ENCODE measurements around the gene BPTF.
A peak's percentile ranks its signal among the peaks of the same experiment; 100 is the strongest.
"Not testable (repeated sequence)": the region's sequence is repeated elsewhere in the genome, so short reads cannot be mapped to it uniquely, and the experiment has no call there.

The BPTF gene

DNA sequence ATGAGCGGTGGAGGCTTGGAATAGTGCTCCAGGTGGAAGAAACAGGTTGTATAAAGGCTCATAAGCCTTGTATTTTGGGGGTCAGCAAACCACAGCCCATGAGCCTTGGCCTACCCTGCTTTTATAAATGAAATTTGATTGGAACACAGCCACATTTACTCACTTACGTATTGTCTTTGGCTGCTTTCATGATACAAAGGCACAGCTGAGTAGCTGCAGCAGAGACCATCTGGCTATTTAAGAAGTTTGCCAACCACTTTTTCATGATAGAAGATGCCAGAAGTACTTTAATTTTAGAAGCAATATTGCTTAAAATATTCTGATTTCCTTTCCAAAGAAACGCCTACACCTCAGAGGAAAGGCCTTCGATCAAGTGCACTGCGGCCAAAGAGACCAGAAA is 97.2 kb downstream of the BPTF start:
- Histone ChIP-seq H3K4me1 (ENCODE audit: control insufficient read depth, insufficient read depth, low read length) (no peaks in the 10 kb centered on the region), H3K4me3 (ENCODE audit: low read depth, low read length) (no peak overlapping the region), H3K36me3 (ENCODE audit: control insufficient read depth in 2 of 2, insufficient read depth in 1 of 2, low read length in 2 of 2) (peaks cover 69 to 89% of the 10 kb centered on the region in 2 experiments), H3K9me3 (ENCODE audit: control insufficient read depth, insufficient read depth, low read depth, low read length) (no peaks in the 10 kb centered on the region), H3K27ac (ENCODE audit: extremely low read depth, low read depth, low read length) (no peak overlapping the region)
- CTCF ChIA-PET = no interaction called here
- POLR2A ChIA-PET = no interaction called here
- no peak for TF ChIP-seq ZNF521 (tag by site-specific recombination; IDR thresholded peaks at IDR 0.05)
- TF ChIP-seq, protein P1, sequence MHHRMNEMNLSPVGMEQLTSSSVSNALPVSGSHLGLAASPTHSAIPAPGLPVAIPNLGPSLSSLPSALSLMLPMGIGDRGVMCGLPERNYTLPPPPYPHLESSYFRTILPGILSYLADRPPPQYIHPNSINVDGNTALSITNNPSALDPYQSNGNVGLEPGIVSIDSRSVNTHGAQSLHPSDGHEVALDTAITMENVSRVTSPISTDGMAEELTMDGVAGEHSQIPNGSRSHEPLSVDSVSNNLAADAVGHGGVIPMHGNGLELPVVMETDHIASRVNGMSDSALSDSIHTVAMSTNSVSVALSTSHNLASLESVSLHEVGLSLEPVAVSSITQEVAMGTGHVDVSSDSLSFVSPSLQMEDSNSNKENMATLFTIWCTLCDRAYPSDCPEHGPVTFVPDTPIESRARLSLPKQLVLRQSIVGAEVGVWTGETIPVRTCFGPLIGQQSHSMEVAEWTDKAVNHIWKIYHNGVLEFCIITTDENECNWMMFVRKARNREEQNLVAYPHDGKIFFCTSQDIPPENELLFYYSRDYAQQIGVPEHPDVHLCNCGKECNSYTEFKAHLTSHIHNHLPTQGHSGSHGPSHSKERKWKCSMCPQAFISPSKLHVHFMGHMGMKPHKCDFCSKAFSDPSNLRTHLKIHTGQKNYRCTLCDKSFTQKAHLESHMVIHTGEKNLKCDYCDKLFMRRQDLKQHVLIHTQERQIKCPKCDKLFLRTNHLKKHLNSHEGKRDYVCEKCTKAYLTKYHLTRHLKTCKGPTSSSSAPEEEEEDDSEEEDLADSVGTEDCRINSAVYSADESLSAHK (tag by site-specific recombination; IDR thresholded peaks at IDR 0.05) = no peak
- TF ChIP-seq ZNF677 (tag by site-specific recombination; IDR thresholded peaks at IDR 0.05) = no peak
- TF ChIP-seq, protein P2, sequence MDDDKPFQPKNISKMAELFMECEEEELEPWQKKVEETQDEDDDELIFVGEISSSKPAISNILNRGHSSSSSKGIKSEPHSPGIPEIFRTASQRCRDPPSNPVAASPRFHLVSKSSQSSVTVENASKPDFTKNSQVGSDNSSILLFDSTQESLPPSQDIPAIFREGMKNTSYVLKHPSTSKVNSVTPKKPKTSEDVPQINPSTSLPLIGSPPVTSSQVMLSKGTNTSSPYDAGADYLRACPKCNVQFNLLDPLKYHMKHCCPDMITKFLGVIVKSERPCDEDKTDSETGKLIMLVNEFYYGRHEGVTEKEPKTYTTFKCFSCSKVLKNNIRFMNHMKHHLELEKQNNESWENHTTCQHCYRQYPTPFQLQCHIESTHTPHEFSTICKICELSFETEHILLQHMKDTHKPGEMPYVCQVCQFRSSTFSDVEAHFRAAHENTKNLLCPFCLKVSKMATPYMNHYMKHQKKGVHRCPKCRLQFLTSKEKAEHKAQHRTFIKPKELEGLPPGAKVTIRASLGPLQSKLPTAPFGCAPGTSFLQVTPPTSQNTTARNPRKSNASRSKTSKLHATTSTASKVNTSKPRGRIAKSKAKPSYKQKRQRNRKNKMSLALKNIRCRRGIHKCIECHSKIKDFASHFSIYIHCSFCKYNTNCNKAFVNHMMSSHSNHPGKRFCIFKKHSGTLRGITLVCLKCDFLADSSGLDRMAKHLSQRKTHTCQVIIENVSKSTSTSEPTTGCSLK (tag by site-specific recombination; IDR thresholded peaks at IDR 0.05) = no peak
- TF ChIP-seq ZNF391 (tag by site-specific recombination; IDR thresholded peaks at IDR 0.05; ENCODE audit: borderline replicate concordance, low read depth) = no peak
- TF ChIP-seq, protein P3, sequence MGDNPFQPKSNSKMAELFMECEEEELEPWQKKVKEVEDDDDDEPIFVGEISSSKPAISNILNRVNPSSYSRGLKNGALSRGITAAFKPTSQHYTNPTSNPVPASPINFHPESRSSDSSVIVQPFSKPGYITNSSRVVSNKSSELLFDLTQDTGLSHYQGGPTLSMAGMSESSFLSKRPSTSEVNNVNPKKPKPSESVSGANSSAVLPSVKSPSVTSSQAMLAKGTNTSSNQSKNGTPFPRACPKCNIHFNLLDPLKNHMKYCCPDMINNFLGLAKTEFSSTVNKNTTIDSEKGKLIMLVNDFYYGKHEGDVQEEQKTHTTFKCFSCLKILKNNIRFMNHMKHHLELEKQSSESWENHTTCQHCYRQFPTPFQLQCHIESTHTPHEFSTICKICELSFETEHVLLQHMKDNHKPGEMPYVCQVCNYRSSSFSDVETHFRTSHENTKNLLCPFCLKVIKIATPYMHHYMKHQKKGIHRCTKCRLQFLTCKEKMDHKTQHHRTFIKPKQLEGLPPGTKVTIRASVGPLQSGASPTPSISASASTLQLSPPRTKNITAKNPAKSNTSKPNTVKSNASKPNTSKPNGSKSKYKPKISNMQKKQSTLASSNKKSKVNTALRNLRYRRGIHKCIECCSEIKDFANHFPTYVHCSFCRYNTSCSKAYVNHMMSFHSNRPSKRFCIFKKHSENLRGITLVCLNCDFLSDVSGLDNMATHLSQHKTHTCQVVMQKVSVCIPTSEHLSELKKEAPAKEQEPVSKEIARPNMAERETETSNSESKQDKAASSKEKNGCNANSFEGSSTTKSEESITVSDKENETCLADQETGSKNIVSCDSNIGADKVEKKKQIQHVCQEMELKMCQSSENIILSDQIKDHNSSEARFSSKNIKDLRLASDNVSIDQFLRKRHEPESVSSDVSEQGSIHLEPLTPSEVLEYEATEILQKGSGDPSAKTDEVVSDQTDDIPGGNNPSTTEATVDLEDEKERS (tag by site-specific recombination; IDR thresholded peaks at IDR 0.05) = no peak

DNA sequence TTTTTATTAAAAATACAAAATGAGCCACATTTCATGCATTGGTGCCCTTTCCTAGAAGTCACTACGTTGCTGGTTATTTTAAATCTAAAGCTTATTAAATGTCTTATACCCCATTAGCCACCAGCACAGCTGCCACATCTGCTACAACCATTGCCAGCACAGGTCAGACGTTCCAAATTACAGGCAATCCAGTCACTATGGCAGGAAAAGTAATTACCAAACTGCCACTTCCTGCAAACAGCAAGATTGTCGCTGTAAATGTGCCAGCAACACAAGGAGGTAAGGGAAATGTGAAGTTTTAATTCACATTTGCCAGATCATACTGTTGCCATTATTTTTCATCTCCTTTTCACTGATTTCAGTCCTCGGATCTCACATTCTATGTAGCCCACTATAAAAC is 103.5 kb downstream of the BPTF start:
- POLR2A ChIA-PET = not testable (repeated sequence)

DNA sequence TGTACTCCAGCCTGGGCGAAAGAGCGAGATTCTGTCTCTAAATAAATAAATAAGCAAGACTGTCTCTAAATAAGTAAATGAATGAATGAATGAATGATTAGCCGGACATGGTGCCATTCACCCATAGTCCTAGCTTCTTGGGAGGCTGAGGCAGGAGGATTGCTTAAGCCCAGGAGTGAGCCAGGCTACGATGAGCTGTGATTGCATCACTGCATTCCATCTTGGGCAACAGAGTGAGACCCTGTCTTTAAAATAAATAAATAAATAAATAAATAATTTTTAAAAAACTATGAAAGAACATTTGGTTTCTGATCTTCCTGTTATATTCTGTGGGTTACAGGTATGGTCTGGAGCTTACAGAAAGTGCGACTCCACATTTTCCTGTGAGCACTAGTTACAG is 105.9 kb downstream of the BPTF start:
- Histone ChIP-seq H3K4me3 (ENCODE audit: low read depth, low read length) (no peak overlapping the region), H3K9me3 (ENCODE audit: control insufficient read depth, insufficient read depth, low read depth, low read length) (no peaks in the 10 kb centered on the region), H3K27ac (ENCODE audit: extremely low read depth, low read depth, low read length) (no peak overlapping the region), H3K4me1 (ENCODE audit: control insufficient read depth, insufficient read depth, low read length) (no peaks in the 10 kb centered on the region), H3K36me3 (ENCODE audit: control insufficient read depth in 2 of 2, insufficient read depth in 1 of 2, low read length in 2 of 2) (peaks cover 93 to 95% of the 10 kb centered on the region in 2 experiments)
- POLR2A ChIA-PET = no interaction called here
- CTCF ChIA-PET = interaction anchor here (1.5 to 2.2 kb wide), 2 partner anchors 11 to 33 kb away, joined by 3 to 11 read pairs; no protein-coding TSS in a partner anchor
- TF ChIP-seq ZNF555 (tag by site-specific recombination; conservative IDR thresholded peaks at IDR 0.05) (no peak), ZNF707 (tag by site-specific recombination; IDR thresholded peaks at IDR 0.05) (no peak)

More for the DNA sequence above, 103.5 kb downstream of the BPTF start:
- CTCF ChIA-PET; H3K4me1 ChIP-seq (ENCODE audit: control insufficient read depth, insufficient read depth, low read length); H3K27ac ChIP-seq (ENCODE audit: extremely low read depth, low read depth, low read length); H3K4me3 ChIP-seq (ENCODE audit: low read depth, low read length); H3K9me3 ChIP-seq (ENCODE audit: control insufficient read depth, insufficient read depth, low read depth, low read length): not testable (repeated sequence)
- peaks cover 91 to 98% of the 10 kb centered on the region in 2 experiments for H3K36me3 ChIP-seq (ENCODE audit: control insufficient read depth in 2 of 2, insufficient read depth in 1 of 2, low read length in 2 of 2)

DNA sequence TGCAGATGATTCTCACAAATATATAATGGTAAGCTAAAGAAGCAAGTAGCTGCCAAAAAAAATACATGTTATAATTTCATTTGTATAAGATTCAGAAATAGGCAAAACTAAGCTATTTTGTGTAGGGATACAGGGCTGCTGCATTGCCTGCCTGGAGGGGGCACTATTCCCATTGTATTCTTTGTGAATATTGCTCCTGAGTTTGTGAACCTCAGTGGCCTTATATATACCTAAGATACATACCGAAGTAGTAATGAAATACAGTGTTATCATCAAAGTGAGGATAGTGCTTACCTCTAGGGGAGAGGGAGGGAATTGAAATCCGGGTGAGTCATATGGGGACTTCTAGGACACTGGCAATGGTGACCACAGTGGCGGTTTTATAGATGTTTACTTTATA is 117.5 kb downstream of the BPTF start:
- Histone ChIP-seq H3K27ac (ENCODE audit: extremely low read depth, low read depth, low read length) (no peak overlapping the region), H3K4me1 (ENCODE audit: control insufficient read depth, insufficient read depth, low read length) (no peaks in the 10 kb centered on the region), H3K36me3 (ENCODE audit: control insufficient read depth in 2 of 2, insufficient read depth in 1 of 2, low read length in 2 of 2) (peaks cover 74 to 96% of the 10 kb centered on the region in 2 experiments), H3K4me3 (ENCODE audit: low read depth, low read length) (no peak overlapping the region), H3K9me3 (ENCODE audit: control insufficient read depth, insufficient read depth, low read depth, low read length) (no peaks in the 10 kb centered on the region)
- POLR2A ChIA-PET = interaction anchor here (0.5 to 0.6 kb wide), 2 partner anchors 112 to 120 kb away, joined by 3 read pairs; no protein-coding TSS in a partner anchor
- CTCF ChIA-PET = interaction anchor here (0.6 to 2.6 kb wide), 30 partner anchors 9 to 238 kb away, joined by 3 to 20 read pairs (median 3); no protein-coding TSS in a partner anchor
- TF ChIP-seq ZNF654 (tag by site-specific recombination; IDR thresholded peaks at IDR 0.05; ENCODE audit: low read depth) (peak; percentile 42), ZXDB (tag by site-specific recombination; IDR thresholded peaks at IDR 0.05) (no peak), REPIN1 (tag by site-specific recombination; IDR thresholded peaks at IDR 0.05; ENCODE audit: low read depth) (no peak), ZNF324 (tag by site-specific recombination; IDR thresholded peaks at IDR 0.05) (no peak)
